HG02970 (cell line): Measurements from ENCODE around the gene SMIM10L2A.
"Not testable (repeated sequence)": the region's sequence is repeated elsewhere in the genome, so short reads cannot be mapped to it uniquely, and the experiment has no call there.

ENCODE experiments used
- ATAC-seq: cut with Tn5 transposase; IDR thresholded peaks from one replicate; pipeline ENCODE4 v1.9.1; 2021; ENCODE audit warnings: mild to moderate bottlenecking, moderate library complexity, moderate number of reproducible peaks; ENCODE audit not compliant: unreplicated experiment, low FRiP score

SMIM10L2A gene

GRCh38 chrX:135449637-135450550 lies 28.1 kb downstream of the SMIM10L2A start:
- no peak for ATAC-seq

GRCh38 chrX:135453381-135453780 lies 31.6 kb downstream of the SMIM10L2A start:
- ATAC-seq: no peak

GRCh38 chrX:135454816-135455215 lies 33.1 kb downstream of the SMIM10L2A start:
- no peak for ATAC-seq

GRCh38 chrX:135461756-135462155 lies 40.0 kb downstream of the SMIM10L2A start:
- not testable (repeated sequence) for ATAC-seq

- ATAC-seq: no peak
These were observed 42.2 kb downstream of the SMIM10L2A start for GRCh38 chrX:135463937-135464336.

- ATAC-seq: no peak
These were observed 54.6 kb downstream of the SMIM10L2A start for GRCh38 chrX:135476378-135476777.

- no peak for ATAC-seq
These were observed 55.8 kb downstream of the SMIM10L2A start for GRCh38 chrX:135477576-135477975.
